GM23338 (cell line): ENCODE results near the gene SACS. TPM values are rescaled to one million over a fixed set of nuclear protein-coding genes. Genes with fewer than 3 reads are reported as not detected.

Experiments
- ATAC-seq: fragments of 200-7000 bp; cut with Tn5 transposase; 3 replicates; pipeline ENCODE4 v1.9.1; 2020
- DNase-seq: peaks from one replicate; pipeline ENCODE4 v3.0.0-alpha.2; 2015; ENCODE audit warnings: low spot score
- H2AFZ ChIP-seq: fragments of 200-600 bp; sonication (generic); 2 replicates; pipeline ENCODE4 v1.8.0; 2016; ENCODE audit warnings: antibody characterized with exemption, mild to moderate bottlenecking, moderate library complexity
- H3F3A ChIP-seq: fragments of 200-600 bp; sonication (generic); replicated peaks from 2 replicates; pipeline ENCODE4 v1.8.0; 2017; ENCODE audit warnings: antibody characterized with exemption, mixed run types, low read depth
- H3K27ac ChIP-seq: fragments of 200-600 bp; sonication (generic); 2 replicates; pipeline ENCODE4 v1.6.1; 2016; ENCODE audit warnings: low read depth
- H3K27me3 ChIP-seq: fragments of 200-600 bp; sonication (generic); 2 replicates; pipeline ENCODE4 v1.8.0; 2016; ENCODE audit warnings: mild to moderate bottlenecking, mixed run types, moderate library complexity; ENCODE audit not compliant: insufficient read depth
- H3K36me3 ChIP-seq: fragments of 200-600 bp; sonication (generic); 2 replicates; pipeline ENCODE4 v1.8.0; 2016; ENCODE audit warnings: mild to moderate bottlenecking; ENCODE audit not compliant: insufficient read depth
- H3K4me1 ChIP-seq: fragments of 200-600 bp; sonication (generic); 2 replicates; pipeline ENCODE4 v1.8.0; 2016; ENCODE audit warnings: mild to moderate bottlenecking, moderate library complexity; ENCODE audit not compliant: insufficient read depth
- H3K4me2 ChIP-seq: fragments of 200-600 bp; sonication (generic); 2 replicates; pipeline ENCODE4 v1.7.1; 2017; ENCODE audit warnings: mixed run types
- H3K4me3 ChIP-seq: fragments of 200-600 bp; sonication (generic); 2 replicates; pipeline ENCODE4 v1.6.1; 2016; ENCODE audit warnings: mixed run types
- H3K79me2 ChIP-seq: fragments of 200-600 bp; sonication (generic); replicated peaks from 2 replicates; pipeline ENCODE4 v1.8.0; 2017; ENCODE audit warnings: mild to moderate bottlenecking; ENCODE audit not compliant: insufficient read depth
- H3K9me2 ChIP-seq: fragments of 200-600 bp; sonication (generic); 2 replicates; pipeline ENCODE4 v1.8.0; 2017; ENCODE audit not compliant: insufficient read depth
- H4K20me1 ChIP-seq: fragments of 200-600 bp; sonication (generic); replicated peaks from 2 replicates; pipeline ENCODE4 v1.8.0; 2017; ENCODE audit warnings: mild to moderate bottlenecking; ENCODE audit not compliant: insufficient read depth
- H3K27ac Mint-ChIP-seq: 2 replicates; pipeline ENCODE4 v1.8.0; 2020; ENCODE audit warnings: inconsistent platforms, mild to moderate bottlenecking, moderate library complexity, mixed read lengths
- H3K27me3 Mint-ChIP-seq: 3 replicates; pipeline ENCODE4 v1.8.0; 2022; ENCODE audit warnings: low read depth, mild to moderate bottlenecking, moderate library complexity, mixed read lengths, inconsistent platforms; ENCODE audit not compliant: insufficient read depth, poor library complexity
- H3K36me3 Mint-ChIP-seq: 3 replicates; pipeline ENCODE4 v1.8.0; 2021; ENCODE audit warnings: low read depth, mild to moderate bottlenecking, inconsistent platforms, moderate library complexity, mixed read lengths
- H3K4me1 Mint-ChIP-seq: 3 replicates; pipeline ENCODE4 v1.8.0; 2020; ENCODE audit warnings: mild to moderate bottlenecking, inconsistent platforms, mixed read lengths
- H3K4me3 Mint-ChIP-seq: 3 replicates; pipeline ENCODE4 v1.8.0; 2021; ENCODE audit warnings: moderate library complexity, mild to moderate bottlenecking, inconsistent platforms, mixed read lengths
- H3K9me3 Mint-ChIP-seq: 3 replicates; pipeline ENCODE4 v1.8.0; 2020; ENCODE audit warnings: moderate library complexity, mild to moderate bottlenecking, inconsistent platforms, mixed read lengths
- CREB1 ChIP-seq: fragments of 250-450 bp; sonication (Bioruptor Pico); IDR thresholded peaks from 2 replicates; pipeline ENCODE4 v1.5.0; 2020; ENCODE audit warnings: low read depth, mild to moderate bottlenecking, moderate library complexity
- EZH2 ChIP-seq: fragments of 200-600 bp; sonication (generic); IDR thresholded peaks from one replicate; pipeline ENCODE4 v1.8.0; 2017; ENCODE audit warnings: antibody characterized with exemption, mild to moderate bottlenecking, low read depth; ENCODE audit not compliant: unreplicated experiment
- EZH2phosphoT487 ChIP-seq: fragments of 200-600 bp; sonication (generic); IDR thresholded peaks from one replicate; pipeline ENCODE4 v1.8.1; 2018; ENCODE audit warnings: antibody characterized with exemption; ENCODE audit not compliant: unreplicated experiment
- JUNB ChIP-seq: IDR thresholded peaks from one replicate; pipeline ENCODE4 v1.6.1; 2016; ENCODE audit warnings: antibody characterized with exemption; ENCODE audit not compliant: unreplicated experiment
- NANOG ChIP-seq: IDR thresholded peaks from 2 replicates; pipeline ENCODE4 v1.6.1; 2016; ENCODE audit warnings: antibody characterized with exemption, borderline replicate concordance
- POLR2AphosphoS5 ChIP-seq: IDR thresholded peaks from 2 replicates; pipeline ENCODE4 v1.6.1; 2016; ENCODE audit warnings: antibody characterized with exemption, low read depth
- STAT1 ChIP-seq: IDR thresholded peaks from one replicate; pipeline ENCODE4 v1.6.1; 2016; ENCODE audit warnings: antibody characterized with exemption; ENCODE audit not compliant: unreplicated experiment
- ZNF114 ChIP-seq: fragments of 250-450 bp; sonication (Bioruptor Pico); IDR thresholded peaks from 2 replicates; pipeline ENCODE4 v1.5.0; 2020; ENCODE audit warnings: mild to moderate bottlenecking, moderate library complexity
- ZNF331 ChIP-seq: fragments of 250-450 bp; sonication (Bioruptor Pico); IDR thresholded peaks from 2 replicates; pipeline ENCODE4 v1.5.0; 2020; ENCODE audit warnings: low read depth, mild to moderate bottlenecking, moderate library complexity
- polyA plus RNA-seq: library from polyadenylated mRNA; unstranded; fragments of >200 nt; fragmentation: Nextera tagmentation; extraction: Ambion mirVana; gene quantifications from 2 replicates; pipeline ENCODE4 v1.2.1, GENCODE V29; 2016
- total RNA-seq: library from RNA; depleted of rRNA; stranded (reverse); fragments of >200 nt; shearing (Covaris generic); gene quantifications from 2 replicates; pipeline ENCODE4 v1.2.3, GENCODE V29; 2014
- TF ChIP-seq, protein P1 (sequence below): IDR thresholded peaks from one replicate; pipeline ENCODE4 v1.6.1; 2018; ENCODE audit warnings: antibody characterized with exemption; ENCODE audit not compliant: unreplicated experiment
- TF ChIP-seq, protein P2 (sequence below), 2 experiments: fragments of 200-600 bp in 1 of 2; sonication (generic) in 1 of 2; conservative IDR thresholded peaks; 2 replicates each; pipeline versions ENCODE4 v1.5.1 to v1.6.1; 2016 to 2017; ENCODE audit warnings: antibody characterized with exemption in 2 of 2, low read depth in 2 of 2, mild to moderate bottlenecking in 2 of 2, moderate library complexity in 1 of 2
- TF ChIP-seq, protein P3 (sequence below): IDR thresholded peaks from 2 replicates; pipeline ENCODE4 v1.6.1; 2016; ENCODE audit warnings: antibody characterized with exemption

The SACS gene
- total and polyA plus RNA-seq, 2 experiments from 2014 or later = 13.8 to 58.7 TPM

DNA sequence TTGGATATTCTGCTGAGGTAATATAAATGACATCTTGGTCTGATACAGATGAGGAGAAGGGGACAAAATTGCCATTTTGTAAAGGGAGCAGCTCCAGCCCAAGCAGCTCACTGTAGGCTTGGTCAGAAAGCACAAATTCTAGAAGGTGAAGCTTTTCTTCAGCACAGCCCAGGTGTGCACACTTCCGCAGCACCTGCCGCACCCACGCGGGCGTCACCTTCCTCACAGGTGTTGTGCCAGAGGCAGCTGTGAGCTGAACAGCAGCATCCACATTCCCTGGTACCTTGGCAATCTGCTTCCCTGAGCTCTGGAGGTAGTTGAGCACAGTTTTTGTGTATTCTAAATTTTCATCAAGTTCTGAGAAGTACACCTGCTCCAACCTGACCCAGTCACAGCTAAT lies 79.0 kb downstream of the SACS start (continued):
- TF ChIP-seq, protein P1, sequence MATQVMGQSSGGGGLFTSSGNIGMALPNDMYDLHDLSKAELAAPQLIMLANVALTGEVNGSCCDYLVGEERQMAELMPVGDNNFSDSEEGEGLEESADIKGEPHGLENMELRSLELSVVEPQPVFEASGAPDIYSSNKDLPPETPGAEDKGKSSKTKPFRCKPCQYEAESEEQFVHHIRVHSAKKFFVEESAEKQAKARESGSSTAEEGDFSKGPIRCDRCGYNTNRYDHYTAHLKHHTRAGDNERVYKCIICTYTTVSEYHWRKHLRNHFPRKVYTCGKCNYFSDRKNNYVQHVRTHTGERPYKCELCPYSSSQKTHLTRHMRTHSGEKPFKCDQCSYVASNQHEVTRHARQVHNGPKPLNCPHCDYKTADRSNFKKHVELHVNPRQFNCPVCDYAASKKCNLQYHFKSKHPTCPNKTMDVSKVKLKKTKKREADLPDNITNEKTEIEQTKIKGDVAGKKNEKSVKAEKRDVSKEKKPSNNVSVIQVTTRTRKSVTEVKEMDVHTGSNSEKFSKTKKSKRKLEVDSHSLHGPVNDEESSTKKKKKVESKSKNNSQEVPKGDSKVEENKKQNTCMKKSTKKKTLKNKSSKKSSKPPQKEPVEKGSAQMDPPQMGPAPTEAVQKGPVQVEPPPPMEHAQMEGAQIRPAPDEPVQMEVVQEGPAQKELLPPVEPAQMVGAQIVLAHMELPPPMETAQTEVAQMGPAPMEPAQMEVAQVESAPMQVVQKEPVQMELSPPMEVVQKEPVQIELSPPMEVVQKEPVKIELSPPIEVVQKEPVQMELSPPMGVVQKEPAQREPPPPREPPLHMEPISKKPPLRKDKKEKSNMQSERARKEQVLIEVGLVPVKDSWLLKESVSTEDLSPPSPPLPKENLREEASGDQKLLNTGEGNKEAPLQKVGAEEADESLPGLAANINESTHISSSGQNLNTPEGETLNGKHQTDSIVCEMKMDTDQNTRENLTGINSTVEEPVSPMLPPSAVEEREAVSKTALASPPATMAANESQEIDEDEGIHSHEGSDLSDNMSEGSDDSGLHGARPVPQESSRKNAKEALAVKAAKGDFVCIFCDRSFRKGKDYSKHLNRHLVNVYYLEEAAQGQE = no peak
- TF ChIP-seq ZNF331 (CRISPR knock-in tag) (no peak), POLR2AphosphoS5 (no peak), EZH2 (no peak), CREB1 (no peak)
- TF ChIP-seq, protein P2, sequence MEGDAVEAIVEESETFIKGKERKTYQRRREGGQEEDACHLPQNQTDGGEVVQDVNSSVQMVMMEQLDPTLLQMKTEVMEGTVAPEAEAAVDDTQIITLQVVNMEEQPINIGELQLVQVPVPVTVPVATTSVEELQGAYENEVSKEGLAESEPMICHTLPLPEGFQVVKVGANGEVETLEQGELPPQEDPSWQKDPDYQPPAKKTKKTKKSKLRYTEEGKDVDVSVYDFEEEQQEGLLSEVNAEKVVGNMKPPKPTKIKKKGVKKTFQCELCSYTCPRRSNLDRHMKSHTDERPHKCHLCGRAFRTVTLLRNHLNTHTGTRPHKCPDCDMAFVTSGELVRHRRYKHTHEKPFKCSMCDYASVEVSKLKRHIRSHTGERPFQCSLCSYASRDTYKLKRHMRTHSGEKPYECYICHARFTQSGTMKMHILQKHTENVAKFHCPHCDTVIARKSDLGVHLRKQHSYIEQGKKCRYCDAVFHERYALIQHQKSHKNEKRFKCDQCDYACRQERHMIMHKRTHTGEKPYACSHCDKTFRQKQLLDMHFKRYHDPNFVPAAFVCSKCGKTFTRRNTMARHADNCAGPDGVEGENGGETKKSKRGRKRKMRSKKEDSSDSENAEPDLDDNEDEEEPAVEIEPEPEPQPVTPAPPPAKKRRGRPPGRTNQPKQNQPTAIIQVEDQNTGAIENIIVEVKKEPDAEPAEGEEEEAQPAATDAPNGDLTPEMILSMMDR (conservative IDR thresholded peaks at IDR 0.05; ENCODE audit: low read depth in 2 of 2) = no peak

DNA sequence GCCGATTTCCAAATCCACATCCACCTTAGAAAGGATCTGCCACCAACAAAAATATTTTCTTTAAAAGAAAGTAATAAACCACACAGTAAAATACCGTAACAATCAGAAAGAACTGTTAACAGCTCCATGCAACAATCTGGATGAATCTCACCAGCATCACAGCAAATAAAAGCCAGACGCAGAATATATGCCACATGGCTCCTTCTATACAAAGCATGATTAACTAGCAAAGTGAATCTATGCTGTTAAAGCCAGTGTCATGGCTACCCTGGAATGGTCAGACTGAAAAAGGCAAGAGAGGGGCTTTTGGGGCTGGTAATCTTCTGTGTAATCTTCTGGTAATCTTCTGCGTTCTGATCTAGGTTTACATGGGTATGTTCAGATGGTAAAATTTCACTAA lies 81.3 kb downstream of the SACS start:
- Histone ChIP-seq H4K20me1 (peaks cover 4% of the 10 kb centered on the region), H3K4me1 (no peaks in the 10 kb centered on the region), H3K4me3 (no peak overlapping the region), H3K79me2 (peaks cover 24% of the 10 kb centered on the region), H3F3A (no peaks in the 10 kb centered on the region), H3K27ac (no peak overlapping the region), H3K4me2 (no peak overlapping the region), H3K9me2 (no peaks in the 10 kb centered on the region), H2AFZ (no peak overlapping the region), H3K27me3 (no peaks in the 10 kb centered on the region), H3K36me3 (peaks cover 23% of the 10 kb centered on the region)
- H3K9me3 Mint-ChIP-seq = no peaks in the 10 kb centered on the region
- peaks cover 2% of the 10 kb centered on the region for H3K27me3 Mint-ChIP-seq
- no peak overlapping the region for H3K4me3 Mint-ChIP-seq
- H3K36me3 Mint-ChIP-seq = peaks cover 62% of the 10 kb centered on the region
- H3K27ac Mint-ChIP-seq = no peak overlapping the region
- no peaks in the 10 kb centered on the region for H3K4me1 Mint-ChIP-seq
- ATAC-seq (no peak), DNase-seq (no peak)
- TF ChIP-seq, protein P1 = no peak
- TF ChIP-seq ZNF114 (CRISPR knock-in tag) (no peak), CREB1 (no peak), STAT1 (no peak), POLR2AphosphoS5 (no peak), ZNF331 (CRISPR knock-in tag) (no peak), JUNB (no peak), EZH2phosphoT487 (no peak), NANOG (no peak)
- TF ChIP-seq, protein P3, sequence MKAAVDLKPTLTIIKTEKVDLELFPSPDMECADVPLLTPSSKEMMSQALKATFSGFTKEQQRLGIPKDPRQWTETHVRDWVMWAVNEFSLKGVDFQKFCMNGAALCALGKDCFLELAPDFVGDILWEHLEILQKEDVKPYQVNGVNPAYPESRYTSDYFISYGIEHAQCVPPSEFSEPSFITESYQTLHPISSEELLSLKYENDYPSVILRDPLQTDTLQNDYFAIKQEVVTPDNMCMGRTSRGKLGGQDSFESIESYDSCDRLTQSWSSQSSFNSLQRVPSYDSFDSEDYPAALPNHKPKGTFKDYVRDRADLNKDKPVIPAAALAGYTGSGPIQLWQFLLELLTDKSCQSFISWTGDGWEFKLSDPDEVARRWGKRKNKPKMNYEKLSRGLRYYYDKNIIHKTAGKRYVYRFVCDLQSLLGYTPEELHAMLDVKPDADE = no peak
- TF ChIP-seq, protein P2 (conservative IDR thresholded peaks at IDR 0.05; ENCODE audit: low read depth in 2 of 2) = no peak
